ENCODE results near the gene ANKRD55. TPM values are rescaled to one million over a fixed set of nuclear protein-coding genes. Genes with fewer than 3 reads are reported as not detected.
A peak's percentile ranks its signal among the peaks of the same experiment; 100 is the strongest.

ANKRD55 gene
- total and polyA plus RNA-seq, 9 of the 15 experiments (the other 6 are each of a cell fraction or from before 2014, with no cell fraction given), result 3.4 to 10.6 (median 6.5) TPM

DNA sequence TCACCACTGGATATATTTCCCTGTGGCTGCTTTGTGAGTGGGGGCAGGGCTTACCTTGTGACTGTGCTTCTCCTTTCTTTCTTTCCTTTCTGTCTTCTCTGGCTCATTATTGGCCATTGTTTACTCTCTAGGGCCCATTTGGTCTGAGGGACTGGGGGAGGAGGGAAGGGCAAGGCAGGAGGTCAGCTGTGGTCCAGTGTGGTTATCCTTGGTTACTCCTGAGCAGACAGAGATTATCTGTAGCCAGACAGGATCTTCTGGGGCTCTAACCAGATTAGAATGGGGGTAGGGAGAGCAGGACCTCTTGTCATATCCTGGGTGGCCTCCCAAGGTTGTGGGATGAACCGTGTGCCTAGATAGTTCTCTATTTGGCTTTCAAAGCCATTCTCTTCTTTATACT is 71.2 kb downstream of the ANKRD55 start (continued):
- TF ChIP-seq, protein P1, sequence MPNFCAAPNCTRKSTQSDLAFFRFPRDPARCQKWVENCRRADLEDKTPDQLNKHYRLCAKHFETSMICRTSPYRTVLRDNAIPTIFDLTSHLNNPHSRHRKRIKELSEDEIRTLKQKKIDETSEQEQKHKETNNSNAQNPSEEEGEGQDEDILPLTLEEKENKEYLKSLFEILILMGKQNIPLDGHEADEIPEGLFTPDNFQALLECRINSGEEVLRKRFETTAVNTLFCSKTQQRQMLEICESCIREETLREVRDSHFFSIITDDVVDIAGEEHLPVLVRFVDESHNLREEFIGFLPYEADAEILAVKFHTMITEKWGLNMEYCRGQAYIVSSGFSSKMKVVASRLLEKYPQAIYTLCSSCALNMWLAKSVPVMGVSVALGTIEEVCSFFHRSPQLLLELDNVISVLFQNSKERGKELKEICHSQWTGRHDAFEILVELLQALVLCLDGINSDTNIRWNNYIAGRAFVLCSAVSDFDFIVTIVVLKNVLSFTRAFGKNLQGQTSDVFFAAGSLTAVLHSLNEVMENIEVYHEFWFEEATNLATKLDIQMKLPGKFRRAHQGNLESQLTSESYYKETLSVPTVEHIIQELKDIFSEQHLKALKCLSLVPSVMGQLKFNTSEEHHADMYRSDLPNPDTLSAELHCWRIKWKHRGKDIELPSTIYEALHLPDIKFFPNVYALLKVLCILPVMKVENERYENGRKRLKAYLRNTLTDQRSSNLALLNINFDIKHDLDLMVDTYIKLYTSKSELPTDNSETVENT (CRISPR knock-in tag; IDR thresholded peaks at IDR 0.05), result no peak
- TF ChIP-seq ZNF668 (CRISPR knock-in tag; IDR thresholded peaks at IDR 0.05), result no peak
- no peak for TF ChIP-seq TAF15 (IDR thresholded peaks at IDR 0.05; ENCODE audit: low read depth, low read length)
- TF ChIP-seq RUNX1 (IDR thresholded peaks at IDR 0.05; ENCODE audit: low read depth), result peak; percentile 91
- no peak for TF ChIP-seq ZNF212 (CRISPR knock-in tag; IDR thresholded peaks at IDR 0.05)
- TF ChIP-seq, protein P2, sequence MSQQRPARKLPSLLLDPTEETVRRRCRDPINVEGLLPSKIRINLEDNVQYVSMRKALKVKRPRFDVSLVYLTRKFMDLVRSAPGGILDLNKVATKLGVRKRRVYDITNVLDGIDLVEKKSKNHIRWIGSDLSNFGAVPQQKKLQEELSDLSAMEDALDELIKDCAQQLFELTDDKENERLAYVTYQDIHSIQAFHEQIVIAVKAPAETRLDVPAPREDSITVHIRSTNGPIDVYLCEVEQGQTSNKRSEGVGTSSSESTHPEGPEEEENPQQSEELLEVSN (IDR thresholded peaks at IDR 0.05; ENCODE audit: borderline replicate concordance in 1 of 2, extremely low read depth in 1 of 2, insufficient read depth in 1 of 2, insufficient read length in 1 of 2, low read depth in 1 of 2, low read length in 1 of 2, poor library complexity in 1 of 2, severe bottlenecking in 1 of 2), result no peak
- TF ChIP-seq, protein P3, sequence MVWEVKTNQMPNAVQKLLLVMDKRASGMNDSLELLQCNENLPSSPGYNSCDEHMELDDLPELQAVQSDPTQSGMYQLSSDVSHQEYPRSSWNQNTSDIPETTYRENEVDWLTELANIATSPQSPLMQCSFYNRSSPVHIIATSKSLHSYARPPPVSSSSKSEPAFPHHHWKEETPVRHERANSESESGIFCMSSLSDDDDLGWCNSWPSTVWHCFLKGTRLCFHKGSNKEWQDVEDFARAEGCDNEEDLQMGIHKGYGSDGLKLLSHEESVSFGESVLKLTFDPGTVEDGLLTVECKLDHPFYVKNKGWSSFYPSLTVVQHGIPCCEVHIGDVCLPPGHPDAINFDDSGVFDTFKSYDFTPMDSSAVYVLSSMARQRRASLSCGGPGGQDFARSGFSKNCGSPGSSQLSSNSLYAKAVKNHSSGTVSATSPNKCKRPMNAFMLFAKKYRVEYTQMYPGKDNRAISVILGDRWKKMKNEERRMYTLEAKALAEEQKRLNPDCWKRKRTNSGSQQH (CRISPR knock-in tag; IDR thresholded peaks at IDR 0.05), result 0 out of 2 replicates have a peak, but pooled peaks have one; percentile 12
- no peak for TF ChIP-seq SMAD2 (IDR thresholded peaks at IDR 0.05; ENCODE audit: low read depth, low read length)
- TF ChIP-seq SREBF2 (CRISPR knock-in tag; IDR thresholded peaks at IDR 0.05), result no peak
- TF ChIP-seq MAZ (CRISPR knock-in tag; conservative IDR thresholded peaks at IDR 0.05 in 1 of 2, IDR thresholded peaks at IDR 0.05 in 1 of 2), result peak in 1 of 2 experiments; percentile 54; a peak in 1 of 4 replicates
- TF ChIP-seq, protein P4, sequence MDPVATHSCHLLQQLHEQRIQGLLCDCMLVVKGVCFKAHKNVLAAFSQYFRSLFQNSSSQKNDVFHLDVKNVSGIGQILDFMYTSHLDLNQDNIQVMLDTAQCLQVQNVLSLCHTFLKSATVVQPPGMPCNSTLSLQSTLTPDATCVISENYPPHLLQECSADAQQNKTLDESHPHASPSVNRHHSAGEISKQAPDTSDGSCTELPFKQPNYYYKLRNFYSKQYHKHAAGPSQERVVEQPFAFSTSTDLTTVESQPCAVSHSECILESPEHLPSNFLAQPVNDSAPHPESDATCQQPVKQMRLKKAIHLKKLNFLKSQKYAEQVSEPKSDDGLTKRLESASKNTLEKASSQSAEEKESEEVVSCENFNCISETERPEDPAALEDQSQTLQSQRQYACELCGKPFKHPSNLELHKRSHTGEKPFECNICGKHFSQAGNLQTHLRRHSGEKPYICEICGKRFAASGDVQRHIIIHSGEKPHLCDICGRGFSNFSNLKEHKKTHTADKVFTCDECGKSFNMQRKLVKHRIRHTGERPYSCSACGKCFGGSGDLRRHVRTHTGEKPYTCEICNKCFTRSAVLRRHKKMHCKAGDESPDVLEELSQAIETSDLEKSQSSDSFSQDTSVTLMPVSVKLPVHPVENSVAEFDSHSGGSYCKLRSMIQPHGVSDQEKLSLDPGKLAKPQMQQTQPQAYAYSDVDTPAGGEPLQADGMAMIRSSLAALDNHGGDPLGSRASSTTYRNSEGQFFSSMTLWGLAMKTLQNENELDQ (CRISPR knock-in tag; IDR thresholded peaks at IDR 0.05; ENCODE audit: borderline replicate concordance), result no peak
- TF ChIP-seq, protein P5, sequence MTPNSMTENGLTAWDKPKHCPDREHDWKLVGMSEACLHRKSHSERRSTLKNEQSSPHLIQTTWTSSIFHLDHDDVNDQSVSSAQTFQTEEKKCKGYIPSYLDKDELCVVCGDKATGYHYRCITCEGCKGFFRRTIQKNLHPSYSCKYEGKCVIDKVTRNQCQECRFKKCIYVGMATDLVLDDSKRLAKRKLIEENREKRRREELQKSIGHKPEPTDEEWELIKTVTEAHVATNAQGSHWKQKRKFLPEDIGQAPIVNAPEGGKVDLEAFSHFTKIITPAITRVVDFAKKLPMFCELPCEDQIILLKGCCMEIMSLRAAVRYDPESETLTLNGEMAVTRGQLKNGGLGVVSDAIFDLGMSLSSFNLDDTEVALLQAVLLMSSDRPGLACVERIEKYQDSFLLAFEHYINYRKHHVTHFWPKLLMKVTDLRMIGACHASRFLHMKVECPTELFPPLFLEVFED (CRISPR knock-in tag; conservative IDR thresholded peaks at IDR 0.05), result 0 out of 2 replicates have a peak, but pooled peaks have one; percentile 6
- no peak for TF ChIP-seq ZNF121 (CRISPR knock-in tag; conservative IDR thresholded peaks at IDR 0.05)
- TF ChIP-seq, protein P6, sequence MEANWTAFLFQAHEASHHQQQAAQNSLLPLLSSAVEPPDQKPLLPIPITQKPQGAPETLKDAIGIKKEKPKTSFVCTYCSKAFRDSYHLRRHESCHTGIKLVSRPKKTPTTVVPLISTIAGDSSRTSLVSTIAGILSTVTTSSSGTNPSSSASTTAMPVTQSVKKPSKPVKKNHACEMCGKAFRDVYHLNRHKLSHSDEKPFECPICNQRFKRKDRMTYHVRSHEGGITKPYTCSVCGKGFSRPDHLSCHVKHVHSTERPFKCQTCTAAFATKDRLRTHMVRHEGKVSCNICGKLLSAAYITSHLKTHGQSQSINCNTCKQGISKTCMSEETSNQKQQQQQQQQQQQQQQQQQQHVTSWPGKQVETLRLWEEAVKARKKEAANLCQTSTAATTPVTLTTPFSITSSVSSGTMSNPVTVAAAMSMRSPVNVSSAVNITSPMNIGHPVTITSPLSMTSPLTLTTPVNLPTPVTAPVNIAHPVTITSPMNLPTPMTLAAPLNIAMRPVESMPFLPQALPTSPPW (CRISPR knock-in tag; IDR thresholded peaks at IDR 0.05), result peak; percentile 55; the same call in 1 of the 2 replicates
- TF ChIP-seq MAFK (IDR thresholded peaks at IDR 0.05; ENCODE audit: low read length), result no peak
- TF ChIP-seq CTBP1 (IDR thresholded peaks at IDR 0.05; ENCODE audit: borderline replicate concordance), result peak; percentile 90; the same call in 1 of the 2 replicates
- peak; percentile 61 for TF ChIP-seq NEUROD1 (IDR thresholded peaks at IDR 0.05; ENCODE audit: borderline replicate concordance, low read depth, low read length, partially characterized antibody)

Measured in K562 (cell line).